GM12891 (cell line): Measurements from ENCODE around the gene JUN. TPM values are rescaled to one million over a fixed set of nuclear protein-coding genes. Genes with fewer than 3 reads are reported as not detected.

Experiments
- DNase-seq: peaks from one replicate; pipeline ENCODE4 v3.0.0; 2011; ENCODE audit warnings: low spot score; ENCODE audit not compliant: insufficient read length
- FAIRE-seq: peaks from 2 replicates; lab custom pipeline; 2011; peaks lifted over from hg19 to GRCh38; lab: Jason Lieb, UNC
- PAX5 ChIP-seq: IDR thresholded peaks from 2 replicates; pipeline ENCODE4 v1.6.1; 2011; ENCODE audit warnings: low read length, moderate library complexity, mild to moderate bottlenecking; ENCODE audit not compliant: insufficient read depth, severe bottlenecking
- POLR2A ChIP-seq: IDR thresholded peaks from 2 replicates; pipeline ENCODE4 v1.6.1; 2011; ENCODE audit warnings: low read depth, low read length, control low read depth
- POLR2AphosphoS5 ChIP-seq: IDR thresholded peaks from 2 replicates; pipeline ENCODE4 v1.6.1; 2011; ENCODE audit warnings: low read depth, low read length, control low read depth
- POU2F2 ChIP-seq: IDR thresholded peaks from 2 replicates; pipeline ENCODE4 v1.6.1; 2011; ENCODE audit warnings: low read depth, mild to moderate bottlenecking, control low read depth, low read length, moderate library complexity
- SPI1 ChIP-seq: IDR thresholded peaks from 2 replicates; pipeline ENCODE4 v1.6.1; 2011; ENCODE audit warnings: low read depth, low read length, control low read depth
- TAF1 ChIP-seq: IDR thresholded peaks from 2 replicates; pipeline ENCODE4 v1.6.1; 2011; ENCODE audit warnings: low read depth, low read length, control low read depth
- polyA plus RNA-seq: library from polyadenylated mRNA; unstranded; fragments of >200 nt; gene quantifications from one replicate; pipeline ENCODE4 v1.2.1, GENCODE V29; 2012; ENCODE audit warnings: low read depth, missing spikeins, inconsistent platforms; ENCODE audit not compliant: missing spikeins

Gene JUN
- polyA plus RNA-seq: 12.5 TPM

DNA sequence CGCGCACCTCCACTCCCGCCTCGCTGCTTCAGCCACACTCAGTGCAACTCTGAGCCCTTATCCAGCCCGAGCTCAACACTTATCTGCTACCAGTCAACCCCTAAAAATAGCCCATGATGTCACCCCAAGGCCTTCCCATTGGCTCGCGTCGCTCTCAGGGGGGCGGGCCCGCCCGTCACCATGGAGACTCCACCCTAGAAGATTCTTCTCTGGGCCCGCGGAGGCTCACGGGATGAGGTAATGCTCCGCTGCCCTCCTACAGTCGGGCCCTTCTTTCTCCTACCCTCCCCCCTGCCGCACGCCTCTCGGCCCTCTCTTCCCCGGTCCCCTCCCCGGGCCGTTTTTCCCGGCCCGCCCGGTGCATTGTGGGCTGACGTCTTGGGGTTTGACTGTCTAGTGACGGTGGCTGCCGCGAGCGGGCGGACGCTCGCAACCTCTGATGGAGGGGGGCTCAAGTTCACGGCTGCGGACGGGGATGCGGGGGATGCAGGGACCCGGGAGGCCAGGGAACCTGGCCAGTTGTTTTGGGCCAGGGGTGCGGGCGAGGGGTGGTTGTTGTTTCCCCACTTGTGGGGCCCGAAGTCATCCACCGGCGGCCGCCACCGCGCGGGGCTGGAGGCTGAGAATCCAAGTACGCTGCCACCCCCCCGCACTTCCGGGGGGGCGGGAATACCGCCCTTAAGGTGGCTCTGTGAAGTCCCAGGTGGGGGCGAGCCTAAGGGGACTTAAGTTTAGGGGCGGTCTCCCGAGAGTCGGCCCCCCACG lies at the start of gene JUN:
Gene JUN, minus strand, starts transcription at position 55 of the 765 bp plus-strand sequence. CDS start 977 bp downstream, outside the sequence.
- FAIRE-seq (peak; percentile 96), DNase-seq (peak; percentile 89)
- TF ChIP-seq POLR2A: peak; percentile 100
- peak; percentile 47 for TF ChIP-seq PAX5
- peak; percentile 99 for TF ChIP-seq POLR2AphosphoS5
- peak; percentile 97 for TF ChIP-seq POU2F2
- peak; percentile 97 for TF ChIP-seq TAF1
- no peak for TF ChIP-seq SPI1

DNA sequence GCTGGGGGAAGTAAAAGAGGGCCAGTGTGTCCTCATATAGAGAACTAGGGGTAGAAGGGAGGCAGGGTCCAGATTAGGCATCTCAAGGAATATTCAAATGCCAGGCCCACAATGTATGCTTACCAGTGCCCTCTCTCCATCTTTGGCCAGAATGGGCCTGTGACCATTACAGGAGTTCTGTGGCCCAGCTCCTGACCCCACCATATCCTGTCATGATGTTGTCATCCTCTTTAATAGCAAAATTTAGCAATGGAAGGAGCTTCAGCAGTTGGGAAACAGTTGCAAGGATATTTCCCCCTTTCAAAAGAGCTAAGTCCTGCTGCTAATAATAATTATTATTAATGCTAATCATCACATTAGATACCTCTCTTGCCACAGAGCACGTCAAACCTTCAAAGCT lies 49.3 kb upstream of the JUN start:
- TF ChIP-seq POLR2A: no peak
- DNase-seq: no peak
- no peak for FAIRE-seq

DNA sequence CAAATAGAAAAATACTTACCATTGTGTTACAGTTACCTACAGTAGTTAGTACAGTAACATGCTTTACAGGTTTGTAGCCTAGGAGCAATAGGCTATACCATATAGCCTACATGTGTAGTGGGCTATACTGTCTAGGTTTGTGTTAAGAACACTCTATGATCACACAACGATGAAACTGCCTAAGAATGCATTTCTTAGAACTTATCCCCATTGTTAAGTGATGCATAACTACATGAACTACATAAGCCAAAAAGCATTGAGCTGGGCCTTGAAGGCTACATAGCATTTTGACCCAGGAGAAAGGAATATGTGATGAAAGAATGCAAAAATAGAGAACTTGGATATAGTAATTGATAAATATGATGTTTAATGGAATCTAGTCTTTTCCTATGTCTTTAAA lies 46.4 kb upstream of the JUN start:
- no peak for TF ChIP-seq PAX5
- no peak for TF ChIP-seq POLR2AphosphoS5
- TF ChIP-seq POLR2A: no peak
- no peak for TF ChIP-seq POU2F2
- no peak for TF ChIP-seq SPI1
- no peak for TF ChIP-seq TAF1
- FAIRE-seq (no peak), DNase-seq (no peak)

DNA sequence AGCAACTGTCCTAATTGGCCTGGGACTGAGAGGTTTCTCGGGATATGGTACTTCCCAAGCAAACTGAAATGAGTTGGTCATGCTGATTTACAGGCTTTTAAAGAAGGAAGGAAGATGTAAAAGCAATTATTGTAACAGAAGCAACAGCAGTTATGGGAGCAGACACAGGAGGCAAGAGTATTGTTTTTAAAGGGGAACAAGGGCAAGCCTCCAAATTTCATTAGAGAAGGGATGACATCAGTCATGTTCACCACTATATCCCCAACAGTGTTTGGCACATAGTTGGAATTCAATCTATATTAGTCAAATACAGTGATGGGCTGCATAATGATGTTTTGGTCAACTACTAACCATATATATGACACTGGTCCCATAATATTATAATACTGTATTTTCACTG lies 46.0 kb upstream of the JUN start:
- no peak for TF ChIP-seq POU2F2
- TF ChIP-seq PAX5: no peak
- TF ChIP-seq SPI1: no peak
- FAIRE-seq (no peak), DNase-seq (no peak)

DNA sequence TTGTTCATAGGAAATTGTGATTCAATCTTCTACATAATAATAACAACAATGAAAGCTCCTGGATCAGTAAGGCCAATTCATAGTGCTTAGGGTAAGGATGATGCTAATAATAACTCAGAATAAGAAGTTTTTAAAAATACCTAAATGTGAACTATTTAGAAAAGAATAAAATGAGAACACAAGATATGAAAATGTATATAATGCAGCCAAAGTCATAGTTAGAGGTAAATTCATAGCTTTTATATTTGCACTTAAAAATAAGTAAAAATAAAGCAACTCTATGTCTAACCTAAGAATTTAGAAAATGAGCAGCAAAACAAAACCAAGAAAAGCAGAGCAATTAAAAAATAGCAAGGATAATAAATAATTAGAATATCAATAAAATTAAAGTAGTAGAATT lies 43.5 kb upstream of the JUN start:
- DNase-seq (no peak), FAIRE-seq (no peak)
- TF ChIP-seq TAF1 (no peak), POU2F2 (no peak), SPI1 (no peak), POLR2A (no peak), PAX5 (no peak), POLR2AphosphoS5 (no peak)

DNA sequence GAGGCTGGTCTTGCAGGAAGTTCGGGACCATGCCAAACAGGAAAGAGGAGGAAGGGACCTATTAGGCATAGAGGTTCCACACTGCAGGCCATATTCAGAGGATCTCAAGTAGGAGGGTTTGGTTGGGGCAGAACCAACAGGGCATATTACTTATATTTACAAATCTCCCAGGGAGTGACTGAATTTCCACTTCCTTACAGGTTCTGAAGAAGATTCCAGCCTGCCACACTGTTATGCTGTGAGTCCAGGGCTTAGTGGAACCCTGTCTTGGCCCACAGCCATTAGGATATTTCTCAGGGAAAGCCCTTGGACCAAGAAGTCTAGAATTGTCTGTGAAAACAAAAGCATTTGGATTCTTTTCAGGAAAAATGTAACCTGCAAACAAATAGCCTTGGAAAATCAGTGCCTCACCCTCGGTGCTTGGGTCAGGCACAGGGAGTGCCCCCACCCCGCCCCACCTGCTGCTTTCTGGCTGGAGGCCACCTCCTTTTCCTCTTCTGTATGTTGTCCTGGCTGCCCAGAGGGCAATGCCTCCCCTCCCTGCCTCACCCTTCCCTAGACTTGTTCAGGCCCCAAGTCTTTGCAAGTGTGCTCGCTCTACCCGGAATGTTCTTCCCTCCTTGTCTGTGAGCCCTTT lies 41.0 kb upstream of the JUN start:
- DNase-seq (no peak), FAIRE-seq (no peak)
- no peak for TF ChIP-seq POLR2A

DNA sequence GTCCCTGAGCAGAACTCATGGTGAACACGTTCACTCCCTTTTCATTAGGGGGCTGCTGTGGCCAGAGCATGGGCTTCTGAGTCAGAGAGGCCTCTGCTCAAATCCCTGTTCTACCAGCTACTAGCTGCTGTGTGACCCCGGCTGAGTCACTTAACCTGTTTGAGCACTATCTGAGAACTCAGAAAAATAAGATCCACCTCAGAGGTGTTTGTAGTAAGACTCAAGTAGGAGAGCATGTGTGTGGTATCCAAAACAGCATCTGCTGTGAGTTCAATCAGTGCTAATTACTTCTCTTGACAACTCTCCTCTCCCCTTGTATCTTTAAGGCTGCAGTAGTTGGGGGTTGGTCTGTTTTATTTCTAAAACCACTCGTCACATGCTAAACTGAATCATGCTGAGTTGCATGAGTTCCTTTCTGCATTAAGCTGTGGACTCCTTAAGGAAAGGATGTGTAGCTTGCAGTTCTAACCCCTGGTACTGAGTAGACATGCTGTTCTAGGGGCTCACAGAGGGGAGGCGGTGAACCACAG lies 39.7 kb upstream of the JUN start:
- no peak for DNase-seq
- no peak for FAIRE-seq
- TF ChIP-seq POLR2A (no peak), PAX5 (no peak), POU2F2 (no peak), TAF1 (no peak), SPI1 (no peak)

DNA sequence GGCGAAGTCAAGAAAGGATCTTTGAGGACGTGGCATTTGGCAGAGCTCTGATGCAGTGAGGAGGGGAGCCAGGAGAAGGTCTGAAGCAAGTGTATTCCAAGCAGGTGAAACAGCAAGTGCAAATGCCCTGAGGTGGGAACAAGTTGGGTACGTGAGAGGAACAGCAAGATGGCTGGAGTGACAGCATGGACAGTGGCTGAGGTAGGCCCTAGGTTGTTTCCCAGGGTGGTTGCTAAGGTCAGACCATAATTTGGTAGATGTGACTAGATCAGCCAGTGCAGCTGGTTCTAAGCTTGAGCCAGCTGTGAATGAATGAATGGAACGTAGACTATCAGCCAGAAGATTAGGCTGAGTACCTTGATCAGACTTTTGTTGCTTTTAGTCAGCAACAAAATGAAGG lies 37.5 kb upstream of the JUN start:
- no peak for DNase-seq
- no peak for TF ChIP-seq POU2F2
- FAIRE-seq: no peak

DNA sequence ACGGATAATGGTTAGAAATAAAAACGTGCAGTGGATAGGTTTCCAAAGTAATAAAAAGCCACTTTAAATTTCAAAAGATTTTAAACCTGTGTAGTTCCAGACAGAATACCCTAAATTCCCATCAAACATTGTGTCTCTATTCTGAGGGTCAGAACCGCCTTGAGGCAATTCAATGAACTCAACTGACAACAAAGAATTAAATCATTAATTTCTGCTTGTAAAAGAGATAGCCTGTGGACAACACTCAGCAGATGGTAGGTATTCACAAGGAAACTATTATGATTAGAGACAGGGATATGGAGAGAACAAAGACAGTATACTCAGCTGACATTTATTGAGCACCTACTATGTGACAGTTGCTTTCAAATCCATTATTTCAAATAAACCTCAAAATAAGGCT lies 35.1 kb upstream of the JUN start:
- TF ChIP-seq POLR2A: no peak
- no peak for TF ChIP-seq SPI1
- TF ChIP-seq POLR2AphosphoS5: no peak
- TF ChIP-seq PAX5: no peak
- no peak for TF ChIP-seq TAF1
- TF ChIP-seq POU2F2: no peak
- no peak for FAIRE-seq
- DNase-seq: no peak

DNA sequence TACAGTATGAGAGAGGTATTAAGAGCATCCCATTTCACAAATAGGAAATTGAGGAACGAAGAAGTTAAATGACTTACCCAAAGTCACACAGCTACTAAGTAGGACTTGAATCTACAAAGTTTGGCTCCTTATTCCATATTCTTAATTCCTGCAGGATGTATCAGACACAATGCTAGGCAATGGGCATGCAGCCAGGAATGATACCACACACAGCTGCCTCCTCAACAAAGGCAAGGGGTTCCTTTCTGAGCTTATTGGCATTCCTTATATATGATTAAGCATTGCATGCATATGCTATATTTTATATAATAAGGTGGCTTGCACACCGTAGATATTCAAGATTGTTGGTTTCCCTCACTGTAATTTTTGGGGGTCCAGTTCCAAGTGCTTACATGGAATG lies 34.2 kb upstream of the JUN start:
- no peak for FAIRE-seq
- no peak for TF ChIP-seq SPI1
- TF ChIP-seq TAF1: no peak
- TF ChIP-seq POLR2A: no peak
- TF ChIP-seq POLR2AphosphoS5: no peak
- TF ChIP-seq POU2F2: no peak
- TF ChIP-seq PAX5: no peak
- DNase-seq: no peak
